ENCODE measurements around the gene DDI2.

DNA sequence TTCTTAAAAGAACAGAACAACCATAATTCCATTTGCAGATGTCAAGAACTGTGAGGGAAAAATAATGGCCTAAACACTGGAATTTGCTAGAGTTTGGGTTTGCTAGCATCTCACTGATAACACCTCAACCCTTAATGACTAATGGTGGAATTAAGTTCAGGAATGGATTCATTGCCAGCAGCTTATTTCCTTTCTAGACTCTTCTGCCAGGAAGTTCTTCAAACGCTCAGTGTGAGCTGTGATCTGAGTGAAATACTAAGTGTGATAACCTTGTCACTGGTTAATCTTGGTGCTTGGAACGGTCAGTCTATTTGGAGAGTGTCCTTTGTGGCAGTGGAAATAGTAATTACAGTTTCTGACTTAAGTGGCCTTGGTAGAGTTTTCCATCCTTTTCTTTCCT is 45.2 kb downstream of the DDI2 start:
- TF ChIP-seq, protein P1, sequence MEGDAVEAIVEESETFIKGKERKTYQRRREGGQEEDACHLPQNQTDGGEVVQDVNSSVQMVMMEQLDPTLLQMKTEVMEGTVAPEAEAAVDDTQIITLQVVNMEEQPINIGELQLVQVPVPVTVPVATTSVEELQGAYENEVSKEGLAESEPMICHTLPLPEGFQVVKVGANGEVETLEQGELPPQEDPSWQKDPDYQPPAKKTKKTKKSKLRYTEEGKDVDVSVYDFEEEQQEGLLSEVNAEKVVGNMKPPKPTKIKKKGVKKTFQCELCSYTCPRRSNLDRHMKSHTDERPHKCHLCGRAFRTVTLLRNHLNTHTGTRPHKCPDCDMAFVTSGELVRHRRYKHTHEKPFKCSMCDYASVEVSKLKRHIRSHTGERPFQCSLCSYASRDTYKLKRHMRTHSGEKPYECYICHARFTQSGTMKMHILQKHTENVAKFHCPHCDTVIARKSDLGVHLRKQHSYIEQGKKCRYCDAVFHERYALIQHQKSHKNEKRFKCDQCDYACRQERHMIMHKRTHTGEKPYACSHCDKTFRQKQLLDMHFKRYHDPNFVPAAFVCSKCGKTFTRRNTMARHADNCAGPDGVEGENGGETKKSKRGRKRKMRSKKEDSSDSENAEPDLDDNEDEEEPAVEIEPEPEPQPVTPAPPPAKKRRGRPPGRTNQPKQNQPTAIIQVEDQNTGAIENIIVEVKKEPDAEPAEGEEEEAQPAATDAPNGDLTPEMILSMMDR (IDR thresholded peaks at IDR 0.05) = no peak
- TF ChIP-seq POLR2A (IDR thresholded peaks at IDR 0.05) = no peak

Measured in body of pancreas (tissue), 4 donors.